ENCODE measurements around the gene TMEM175. TPM values are rescaled to one million over a fixed set of nuclear protein-coding genes. Genes with fewer than 3 reads are reported as not detected.

Gene TMEM175
- total RNA-seq, 8 experiments from 2014 or later: 12.0 to 31.3 (median 27.3) TPM

DNA sequence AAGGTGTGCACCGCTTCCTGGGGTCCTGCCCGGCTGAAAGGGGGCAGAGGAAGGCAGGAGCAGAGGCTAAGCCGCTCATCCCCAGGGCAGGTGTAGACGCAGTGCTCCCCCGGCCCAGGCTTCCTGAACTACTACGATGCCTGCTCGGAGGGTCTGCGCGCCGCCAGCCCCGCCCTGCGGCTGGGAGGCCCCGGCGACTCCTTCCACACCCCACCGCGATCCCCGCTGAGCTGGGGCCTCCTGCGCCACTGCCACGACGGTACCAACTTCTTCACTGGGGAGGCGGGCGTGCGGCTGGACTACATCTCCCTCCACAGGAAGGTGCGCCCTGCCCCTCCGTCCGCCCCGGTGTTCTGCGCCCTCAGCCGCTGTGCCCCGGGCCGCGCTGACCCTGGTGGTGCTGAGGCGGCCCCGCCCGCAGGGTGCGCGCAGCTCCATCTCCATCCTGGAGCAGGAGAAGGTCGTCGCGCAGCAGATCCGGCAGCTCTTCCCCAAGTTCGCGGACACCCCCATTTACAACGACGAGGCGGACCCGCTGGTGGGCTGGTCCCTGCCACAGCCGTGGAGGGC, 69.4 kb downstream of the TMEM175 start:
- ATAC-seq (replicated peaks in 6 of 8): no peak
- H3K4me1 ChIP-seq (replicated peaks in 1 of 2): peaks cover 2 to 13% of the 10 kb centered on the region in 2 donors
- no peak overlapping the region for H3K27ac ChIP-seq
- in situ Hi-C loops (cut with MboI; ENCODE audit: low pct_unique_long_range_greater_than_20kb in 2 of 9, low sequenced_read_pairs in 9 of 9, unreplicated experiment in 9 of 9): no loop called here
- H3K4me3 ChIP-seq: peak overlapping the region in 1 of 5 donors; percentile 25
- 0% methylated on average over 1 of the region's 48 CpGs; no CpG with 5 or more reads in 9 of the 10 experiments for WGBS, 10 experiments

DNA sequence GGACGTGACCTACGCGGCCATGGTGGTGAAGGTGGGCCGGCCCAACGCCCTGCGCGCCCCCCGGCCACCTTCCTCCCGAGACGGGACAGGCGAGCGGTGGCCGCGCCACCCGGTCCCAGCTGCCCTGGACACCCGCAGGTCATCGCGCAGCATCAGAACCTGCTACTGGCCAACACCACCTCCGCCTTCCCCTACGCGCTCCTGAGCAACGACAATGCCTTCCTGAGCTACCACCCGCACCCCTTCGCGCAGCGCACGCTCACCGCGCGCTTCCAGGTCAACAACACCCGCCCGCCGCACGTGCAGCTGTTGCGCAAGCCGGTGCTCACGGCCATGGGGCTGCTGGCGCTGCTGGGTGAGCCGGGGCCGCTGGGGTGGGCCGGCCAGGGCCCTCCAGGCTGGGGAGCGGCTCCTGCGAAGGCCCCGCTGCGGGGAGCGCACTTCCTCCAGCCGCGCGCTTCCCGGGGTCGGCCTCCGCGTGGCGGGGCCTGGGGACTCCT, 69.9 kb downstream of the TMEM175 start:
- WGBS, 10 experiments: 0% methylated on average over 2 to 9 of the region's 54 CpGs; no CpG with 5 or more reads in 8 of the 10 experiments
- Histone ChIP-seq H3K27ac (no peak overlapping the region), H3K4me3 (peak overlapping the region in 2 of 5 donors; percentile 17 to 25), H3K4me1 (replicated peaks in 1 of 2) (peaks cover 2 to 13% of the 10 kb centered on the region in 2 donors)
- peak; percentile 9 to 70 (median 48) for ATAC-seq (replicated peaks in 6 of 8)
- in situ Hi-C loops (cut with MboI; ENCODE audit: low pct_unique_long_range_greater_than_20kb in 2 of 9, low sequenced_read_pairs in 9 of 9, unreplicated experiment in 9 of 9): no loop called here

DNA sequence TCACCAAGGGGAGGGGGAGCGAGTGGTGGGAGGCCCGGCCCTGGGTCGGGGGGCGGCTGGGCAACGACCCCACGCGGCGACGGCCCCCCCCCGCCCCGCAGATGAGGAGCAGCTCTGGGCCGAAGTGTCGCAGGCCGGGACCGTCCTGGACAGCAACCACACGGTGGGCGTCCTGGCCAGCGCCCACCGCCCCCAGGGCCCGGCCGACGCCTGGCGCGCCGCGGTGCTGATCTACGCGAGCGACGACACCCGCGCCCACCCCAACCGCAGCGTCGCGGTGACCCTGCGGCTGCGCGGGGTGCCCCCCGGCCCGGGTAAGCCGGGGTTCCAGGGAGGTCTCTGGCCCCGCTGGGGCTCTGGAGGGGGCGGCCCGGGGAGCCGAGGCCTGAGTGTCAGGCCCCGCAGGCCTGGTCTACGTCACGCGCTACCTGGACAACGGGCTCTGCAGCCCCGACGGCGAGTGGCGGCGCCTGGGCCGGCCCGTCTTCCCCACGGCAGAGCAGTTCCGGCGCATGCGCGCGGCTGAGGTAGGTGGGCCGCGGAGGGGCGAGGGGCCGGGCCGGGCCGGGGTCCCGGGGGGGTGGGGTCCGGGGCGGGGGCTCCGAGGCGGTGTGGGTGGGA, 70.5 kb downstream of the TMEM175 start:
- peak in 7 of 8 experiments; percentile 8 to 66 (median 45) for ATAC-seq (replicated peaks in 6 of 8)
- in situ Hi-C loops (cut with MboI; ENCODE audit: low pct_unique_long_range_greater_than_20kb in 2 of 9, low sequenced_read_pairs in 9 of 9, unreplicated experiment in 9 of 9): no loop called here
- peak overlapping the region in 2 of 5 donors; percentile 17 to 25 for H3K4me3 ChIP-seq

DNA sequence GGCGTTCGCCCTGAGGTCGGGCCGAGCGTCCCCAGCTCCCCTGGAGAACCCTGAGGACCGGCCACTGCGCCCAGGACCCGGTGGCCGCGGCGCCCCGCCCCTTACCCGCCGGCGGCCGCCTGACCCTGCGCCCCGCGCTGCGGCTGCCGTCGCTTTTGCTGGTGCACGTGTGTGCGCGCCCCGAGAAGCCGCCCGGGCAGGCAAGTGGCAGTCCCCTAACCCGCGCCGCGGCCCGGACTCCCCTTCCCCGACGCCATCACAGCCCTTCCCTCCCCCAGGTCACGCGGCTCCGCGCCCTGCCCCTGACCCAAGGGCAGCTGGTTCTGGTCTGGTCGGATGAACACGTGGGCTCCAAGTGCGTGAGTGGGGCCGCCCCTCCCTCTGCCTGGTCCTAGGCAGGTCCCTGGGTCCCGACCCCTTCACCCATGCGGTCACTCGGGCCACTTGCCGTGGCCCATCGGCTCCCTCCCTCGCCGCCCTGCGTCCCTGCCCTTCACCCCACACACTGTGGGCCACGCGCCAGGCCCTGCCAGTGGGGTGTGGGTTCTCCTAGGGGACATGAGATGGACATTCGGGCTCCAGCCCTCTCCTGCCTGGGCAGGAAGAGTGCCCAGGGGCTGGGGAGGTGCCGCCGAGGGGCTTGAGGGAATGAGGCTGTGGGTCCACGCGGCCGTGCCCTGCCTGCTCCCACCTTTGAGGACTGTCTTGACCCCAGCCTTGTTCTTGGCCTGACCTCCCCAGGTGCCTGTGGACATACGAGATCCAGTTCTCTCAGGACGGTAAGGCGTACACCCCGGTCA, 71.2 kb downstream of the TMEM175 start:
- ATAC-seq (replicated peaks in 6 of 8): peak in 5 of 8 experiments; percentile 5 to 57 (median 45)
- in situ Hi-C loops (cut with MboI; ENCODE audit: low pct_unique_long_range_greater_than_20kb in 2 of 9, low sequenced_read_pairs in 9 of 9, unreplicated experiment in 9 of 9): no loop called here
- Histone ChIP-seq H3K4me1 (replicated peaks in 1 of 2) (peaks cover 0 to 11% of the 10 kb centered on the region in 2 donors), H3K4me3 (peak overlapping the region in 2 of 5 donors; percentile 17 to 25), H3K27ac (no peak overlapping the region)
- 75 to 100% (median 80%) methylated on average over 1 to 4 of the region's 63 CpGs; no CpG with 5 or more reads in 7 of the 10 experiments for whole genome bisulfite sequencing, 10 experiments

More for the DNA sequence above, 70.5 kb downstream of the TMEM175 start:
- 0% methylated on average over 2 of the region's 75 CpGs; no CpG with 5 or more reads in 9 of the 10 experiments for WGBS, 10 experiments
- Histone ChIP-seq H3K4me1 (replicated peaks in 1 of 2) (peaks cover 0 to 11% of the 10 kb centered on the region in 2 donors), H3K27ac (no peak overlapping the region)

DNA sequence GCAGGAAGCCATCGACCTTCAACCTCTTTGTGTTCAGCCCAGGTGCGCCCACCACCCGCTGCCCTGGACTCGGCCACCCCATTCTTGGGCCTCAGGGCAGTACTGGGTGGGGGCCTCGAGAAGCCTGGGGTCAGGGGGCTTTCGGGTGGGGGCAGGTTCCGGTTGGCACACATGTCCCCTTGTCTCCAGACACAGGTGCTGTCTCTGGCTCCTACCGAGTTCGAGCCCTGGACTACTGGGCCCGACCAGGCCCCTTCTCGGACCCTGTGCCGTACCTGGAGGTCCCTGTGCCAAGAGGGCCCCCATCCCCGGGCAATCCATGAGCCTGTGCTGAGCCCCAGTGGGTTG, 71.8 kb downstream of the TMEM175 start:
- 27 to 60% methylated on average over 1 to 3 of the region's 13 CpGs; no CpG with 5 or more reads in 8 of the 10 experiments for WGBS, 10 experiments
- Histone ChIP-seq H3K4me3 (no peak overlapping the region), H3K27ac (no peak overlapping the region), H3K4me1 (replicated peaks in 1 of 2) (peaks cover 3 to 14% of the 10 kb centered on the region in 2 donors)
- in situ Hi-C loops (cut with MboI; ENCODE audit: low pct_unique_long_range_greater_than_20kb in 2 of 9, low sequenced_read_pairs in 9 of 9, unreplicated experiment in 9 of 9): no loop called here
- no peak for ATAC-seq (replicated peaks in 6 of 8)

DNA sequence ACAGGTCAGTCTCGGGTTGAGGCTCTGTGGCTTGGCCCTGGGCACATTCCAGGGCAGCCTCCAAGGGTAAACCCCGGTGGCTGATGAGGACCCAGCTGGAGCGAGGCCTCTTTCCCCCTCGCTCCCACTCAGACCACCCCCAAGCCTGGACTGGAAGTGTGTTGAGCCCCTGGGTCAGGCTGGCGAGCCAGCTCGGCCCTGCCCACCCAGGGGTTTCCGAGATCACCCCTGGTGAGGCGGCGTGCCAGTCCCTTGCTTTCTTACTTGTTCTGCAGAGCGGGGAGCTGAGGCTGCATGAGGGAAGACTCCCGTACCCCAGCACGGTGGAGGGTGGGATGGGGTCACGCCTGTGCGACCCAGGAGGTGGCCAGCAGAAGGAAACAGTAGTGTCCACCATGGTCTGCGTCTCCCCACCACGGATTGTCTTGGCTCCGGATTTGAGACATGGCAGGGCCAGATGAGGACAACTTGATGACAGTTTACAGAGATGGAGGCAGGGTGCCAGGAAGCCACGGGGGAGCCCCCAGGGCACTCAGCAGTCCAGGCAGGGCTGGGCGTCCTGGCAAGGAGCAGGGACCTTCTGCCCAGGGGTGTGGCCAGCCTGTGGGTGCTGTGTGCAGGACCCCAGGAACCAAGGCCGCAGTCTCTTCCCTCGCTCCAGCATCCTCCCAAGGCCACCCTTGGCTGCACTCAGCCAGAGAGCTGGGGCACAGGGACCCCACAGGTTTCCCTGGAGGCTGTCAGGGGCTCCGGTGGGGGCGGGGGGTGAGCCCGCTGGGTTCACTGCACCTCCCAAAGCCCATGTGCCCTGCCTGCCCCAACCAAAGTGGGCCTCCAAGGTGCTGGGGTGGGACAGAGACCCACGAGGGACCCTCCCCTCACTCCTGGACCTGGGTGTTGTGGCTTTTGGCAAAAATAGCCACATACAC, 72.6 kb downstream of the TMEM175 start:
- WGBS, 10 experiments: 59 to 100% (median 76%) methylated on average over 1 to 11 of the region's 25 CpGs; no CpG with 5 or more reads in 4 of the 10 experiments
- in situ Hi-C loops (cut with MboI; ENCODE audit: low pct_unique_long_range_greater_than_20kb in 2 of 9, low sequenced_read_pairs in 9 of 9, unreplicated experiment in 9 of 9): no loop called here
- Histone ChIP-seq H3K4me3 (no peak overlapping the region), H3K27ac (no peak overlapping the region), H3K4me1 (replicated peaks in 1 of 2) (peaks cover 5 to 18% of the 10 kb centered on the region in 2 donors)
- no peak for ATAC-seq (replicated peaks in 6 of 8)

DNA sequence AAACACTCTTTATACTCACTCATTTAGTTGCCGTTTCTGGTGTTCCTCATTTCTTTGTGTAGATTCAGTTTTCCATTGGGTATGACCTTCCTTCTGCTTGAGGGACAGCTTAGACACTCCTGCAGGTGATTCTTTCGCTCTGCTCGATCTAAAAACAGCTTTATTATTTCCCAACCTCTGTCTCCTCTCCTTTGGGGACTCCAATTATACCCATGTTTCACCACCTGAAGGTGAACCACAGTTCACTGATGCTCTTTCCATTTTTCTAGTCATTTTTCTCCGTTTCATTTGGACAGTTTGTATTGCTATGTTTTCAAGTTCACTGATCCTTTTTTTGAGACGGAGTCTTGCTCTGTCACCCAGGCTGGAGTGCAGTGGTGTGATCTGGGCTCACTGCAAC, 74.6 kb downstream of the TMEM175 start:
- ATAC-seq (replicated peaks in 6 of 8): no peak
- Histone ChIP-seq H3K4me3 (no peak overlapping the region), H3K27ac (no peak overlapping the region), H3K4me1 (replicated peaks in 1 of 2) (peaks cover 8 to 30% of the 10 kb centered on the region in 2 donors)
- 66 to 93% (median 76%) methylated on average over 1 to 5 of the region's 5 CpGs; no CpG with 5 or more reads in 1 of the 10 experiments for WGBS, 10 experiments
- in situ Hi-C loops (cut with MboI; ENCODE audit: low pct_unique_long_range_greater_than_20kb in 2 of 9, low sequenced_read_pairs in 9 of 9, unreplicated experiment in 9 of 9): no loop called here

Other genes with a start within 250 kb of the TMEM175 start
- 1 to 10 TPM in 1 of 8 experiments, under 1 TPM in 5, not detected in 2; 0.13 to 1.7 (median 0.37) TPM for gene SLC49A3, start 243.3 kb upstream of the TMEM175 start, total RNA-seq
- 10 to 100 TPM; 21.8 to 86.9 (median 42.1) TPM for gene PCGF3, start 226.6 kb upstream of the TMEM175 start, total RNA-seq
- gene CPLX1, start 106.3 kb upstream of the TMEM175 start, total RNA-seq: 10 to 100 TPM in 2 of 8 experiments, 1 to 10 TPM in 6; 1.8 to 15.1 (median 5.4) TPM
- gene GAK, start 144 bp upstream of the TMEM175 start, total RNA-seq: 10 to 100 TPM; 26.1 to 94.0 (median 44.6) TPM
- 10 to 100 TPM in 2 of 8 experiments, 1 to 10 TPM in 6; 2.9 to 11.7 (median 6.7) TPM for gene DGKQ, start 41.1 kb downstream of the TMEM175 start, total RNA-seq
- gene IDUA, start 54.6 kb downstream of the TMEM175 start, total RNA-seq: 10 to 100 TPM in 3 of 8 experiments, 1 to 10 TPM in 4, under 1 TPM in 1; 0.88 to 17.4 (median 5.0) TPM
- 1 to 10 TPM in 5 of 8 experiments, under 1 TPM in 3; 0.60 to 6.3 (median 2.0) TPM for gene SLC26A1, start 60.9 kb downstream of the TMEM175 start, total RNA-seq
- gene FGFRL1, start 79.2 kb downstream of the TMEM175 start, total RNA-seq: 10 to 100 TPM in 5 of 8 experiments, 1 to 10 TPM in 3; 5.4 to 42.4 (median 15.0) TPM
- 1 to 10 TPM in 7 of 8 experiments, under 1 TPM in 1; 0.70 to 9.4 (median 4.8) TPM for gene RNF212, start 181.1 kb downstream of the TMEM175 start, total RNA-seq
- 10 to 100 TPM in 2 of 8 experiments, 1 to 10 TPM in 6; 2.0 to 12.6 (median 8.1) TPM for gene SPON2, start 240.1 kb downstream of the TMEM175 start, total RNA-seq

All from motor neuron (in vitro differentiated cells).